ENCODE measurements around the gene COL4A1. TPM values are rescaled to one million over a fixed set of nuclear protein-coding genes. Genes with fewer than 3 reads are reported as not detected.

The COL4A1 gene
- total and polyA plus RNA-seq, 2 experiments from 2014 or later = 184 to 519 TPM

- H3K79me2 ChIP-seq (ENCODE audit: insufficient read depth) = no peaks in the 10 kb centered on the region
- no peak overlapping the region for H3K9ac ChIP-seq
- no peak for DNase-seq
- no peaks in the 10 kb centered on the region for H3K9me2 ChIP-seq (ENCODE audit: insufficient read depth)
- no peaks in the 10 kb centered on the region for H3K36me3 ChIP-seq (ENCODE audit: low read depth)
- in situ Hi-C loops (cut with MboI) = no loop called here
- H3F3A ChIP-seq (ENCODE audit: insufficient read depth) = peaks cover 25% of the 10 kb centered on the region
- H4K20me1 ChIP-seq (ENCODE audit: insufficient read depth) = no peaks in the 10 kb centered on the region
- peak overlapping the region; percentile 44 for H3K4me3 ChIP-seq
- H2AFZ ChIP-seq = no peak overlapping the region
- peak overlapping the region; percentile 65 for H3K27ac ChIP-seq
- no peak for TF ChIP-seq EZH2 (IDR thresholded peaks at IDR 0.05; ENCODE audit: insufficient read depth, poor library complexity, severe bottlenecking)
- TF ChIP-seq EZH2phosphoT487 (IDR thresholded peaks at IDR 0.05; ENCODE audit: insufficient read depth, low read depth) = no peak
- H3K27me3 ChIP-seq (replicated peaks; ENCODE audit: insufficient read depth) = no peaks in the 10 kb centered on the region
- 90 to 91% methylated on average over 10 of the region's 10 CpGs for WGBS, 2 experiments (ENCODE audit: low coverage in 1 of 2, low lambda C conversion rate in 2 of 2, missing lambda C conversion rate in 2 of 2)
- H3K4me2 ChIP-seq (ENCODE audit: unreplicated experiment) = peak overlapping the region; percentile 56
- no peaks in the 10 kb centered on the region for H3K9me3 ChIP-seq (ENCODE audit: low read depth)
- H3K4me1 ChIP-seq (ENCODE audit: insufficient read depth) = peaks cover 32% of the 10 kb centered on the region
Observed at GRCh38 chr13:110125613-110126272, 181.2 kb downstream of the COL4A1 start.

DNA sequence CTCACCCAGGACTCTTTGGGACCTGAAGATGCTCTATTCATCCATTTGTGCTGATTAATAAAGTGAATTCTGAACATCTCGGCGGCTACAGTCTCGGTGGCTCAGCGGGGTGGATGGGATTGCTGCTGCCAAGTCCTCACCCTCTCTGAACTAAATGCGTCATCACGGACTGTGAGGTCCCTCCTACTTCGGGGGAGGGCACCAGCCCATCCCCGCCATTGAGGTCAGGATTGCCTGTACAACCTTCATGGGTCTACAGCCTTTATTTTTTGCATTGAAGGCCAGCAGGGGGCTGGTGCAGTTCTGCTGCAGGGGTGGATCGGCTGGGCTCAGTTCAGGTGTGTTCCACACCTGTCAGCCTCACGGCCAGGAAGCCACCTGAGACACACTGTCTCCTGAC, 181.8 kb downstream of the COL4A1 start:
- 91 to 95% methylated on average over 10 of the region's 10 CpGs for WGBS, 2 experiments (ENCODE audit: low coverage in 1 of 2, low lambda C conversion rate in 2 of 2, missing lambda C conversion rate in 2 of 2)
- no peaks in the 10 kb centered on the region for H3K36me3 ChIP-seq (ENCODE audit: low read depth)
- no peaks in the 10 kb centered on the region for H3K9me2 ChIP-seq (ENCODE audit: insufficient read depth)
- H3K27ac ChIP-seq = no peak overlapping the region
- H3K4me2 ChIP-seq (ENCODE audit: unreplicated experiment) = no peak overlapping the region
- TF ChIP-seq EZH2phosphoT487 (IDR thresholded peaks at IDR 0.05; ENCODE audit: insufficient read depth, low read depth) (no peak), EZH2 (IDR thresholded peaks at IDR 0.05; ENCODE audit: insufficient read depth, poor library complexity, severe bottlenecking) (no peak)
- H3K9ac ChIP-seq = no peak overlapping the region
- no peaks in the 10 kb centered on the region for H3K27me3 ChIP-seq (replicated peaks; ENCODE audit: insufficient read depth)
- in situ Hi-C loops (cut with MboI) = no loop called here
- no peaks in the 10 kb centered on the region for H3K79me2 ChIP-seq (ENCODE audit: insufficient read depth)
- H2AFZ ChIP-seq = no peak overlapping the region
- no peaks in the 10 kb centered on the region for H3K9me3 ChIP-seq (ENCODE audit: low read depth)
- H3F3A ChIP-seq (ENCODE audit: insufficient read depth) = peaks cover 25% of the 10 kb centered on the region
- H3K4me3 ChIP-seq = no peak overlapping the region
- H4K20me1 ChIP-seq (ENCODE audit: insufficient read depth) = no peaks in the 10 kb centered on the region
- peaks cover 32% of the 10 kb centered on the region for H3K4me1 ChIP-seq (ENCODE audit: insufficient read depth)
- DNase-seq = no peak

DNA sequence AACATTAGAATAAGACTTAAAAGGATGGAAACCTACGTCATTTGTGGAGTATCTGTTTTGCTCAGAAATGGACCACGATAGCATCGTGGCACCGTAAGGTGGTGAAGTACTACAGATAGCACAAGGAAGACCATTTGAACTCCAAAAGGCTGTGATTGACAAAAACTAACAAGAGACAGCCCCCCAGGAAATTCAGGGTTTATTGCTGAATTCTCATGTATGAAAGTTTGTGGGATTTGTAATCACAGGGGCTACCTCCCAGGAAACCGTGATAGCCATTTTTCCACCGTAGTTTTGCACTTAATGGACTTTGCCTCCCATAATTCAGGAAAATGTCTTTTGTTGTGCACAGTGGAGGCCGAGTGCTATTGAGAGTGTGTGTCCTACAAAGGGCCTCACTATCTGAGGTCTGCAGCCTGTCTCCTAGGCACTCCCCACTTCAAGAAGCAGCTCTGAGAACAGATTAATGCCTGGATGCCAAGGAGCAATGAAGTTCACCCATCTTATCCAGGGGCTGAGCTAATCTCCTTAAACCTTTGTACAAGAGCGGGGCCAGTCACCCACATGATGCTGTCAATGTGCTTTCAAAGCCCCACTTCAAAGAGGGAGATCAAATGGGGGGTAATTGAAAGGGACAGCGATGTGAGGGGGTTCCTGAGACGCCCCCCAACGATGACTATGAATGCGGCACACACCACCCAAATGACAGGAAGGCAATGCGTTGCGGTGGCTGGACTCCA, 182.6 kb downstream of the COL4A1 start:
- no peak overlapping the region for H3K4me2 ChIP-seq (ENCODE audit: unreplicated experiment)
- H2AFZ ChIP-seq = no peak overlapping the region
- H3K27ac ChIP-seq = no peak overlapping the region
- no peak overlapping the region for H3K4me3 ChIP-seq
- WGBS, 2 experiments (ENCODE audit: low coverage in 1 of 2, low lambda C conversion rate in 2 of 2, missing lambda C conversion rate in 2 of 2) = 86 to 89% methylated on average over 14 of the region's 14 CpGs
- H3K9me3 ChIP-seq (ENCODE audit: low read depth) = no peaks in the 10 kb centered on the region
- H3K36me3 ChIP-seq (ENCODE audit: low read depth) = no peaks in the 10 kb centered on the region
- H3K9ac ChIP-seq = no peak overlapping the region
- in situ Hi-C loops (cut with MboI) = loop anchor here (25.0 kb wide), 1 partner anchor 837 kb away; no protein-coding TSS in a partner anchor
- H3F3A ChIP-seq (ENCODE audit: insufficient read depth) = peaks cover 25% of the 10 kb centered on the region
- H3K4me1 ChIP-seq (ENCODE audit: insufficient read depth) = peaks cover 32% of the 10 kb centered on the region
- no peaks in the 10 kb centered on the region for H3K9me2 ChIP-seq (ENCODE audit: insufficient read depth)
- no peak for DNase-seq
- H4K20me1 ChIP-seq (ENCODE audit: insufficient read depth) = no peaks in the 10 kb centered on the region
- no peaks in the 10 kb centered on the region for H3K79me2 ChIP-seq (ENCODE audit: insufficient read depth)
- TF ChIP-seq EZH2 (IDR thresholded peaks at IDR 0.05; ENCODE audit: insufficient read depth, poor library complexity, severe bottlenecking) = no peak
- TF ChIP-seq EZH2phosphoT487 (IDR thresholded peaks at IDR 0.05; ENCODE audit: insufficient read depth, low read depth) = no peak
- no peaks in the 10 kb centered on the region for H3K27me3 ChIP-seq (replicated peaks; ENCODE audit: insufficient read depth)

DNA sequence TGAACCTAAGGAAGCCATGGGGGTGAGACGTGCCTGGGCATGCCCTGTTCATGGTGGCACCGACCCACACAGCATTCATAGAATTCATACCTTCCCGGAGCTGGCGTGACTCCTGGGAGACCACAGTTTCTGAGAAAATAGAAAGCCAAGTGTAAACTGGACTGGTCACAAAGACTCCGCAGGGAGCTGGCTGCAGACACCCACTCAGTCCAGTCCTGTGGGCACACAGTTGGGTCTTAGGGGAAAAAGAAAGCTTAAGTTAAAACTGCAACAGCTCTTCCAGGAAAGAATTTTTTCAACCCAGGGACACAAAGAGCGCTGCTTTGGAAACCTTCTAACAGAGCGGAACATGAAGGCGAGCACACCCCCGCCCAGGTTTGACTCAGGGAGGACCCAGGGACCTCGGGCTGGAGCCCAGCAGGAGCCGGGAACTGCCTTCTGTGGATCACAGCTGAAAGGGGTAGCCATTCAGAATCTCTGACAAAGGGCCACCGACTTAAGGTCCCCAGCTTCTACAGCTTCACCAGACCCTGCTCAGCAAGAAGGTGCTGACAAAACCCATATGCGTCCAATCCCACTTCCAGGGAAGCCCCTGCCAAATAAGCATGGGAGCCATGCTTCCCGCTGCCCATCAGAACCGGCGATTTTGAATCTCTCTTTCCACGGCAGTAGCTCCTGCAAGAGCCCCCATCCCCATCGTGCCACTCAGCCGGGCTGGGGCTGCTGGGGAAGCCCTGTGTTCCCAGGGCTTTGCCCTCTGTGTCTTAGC, 183.7 kb downstream of the COL4A1 start:
- Histone ChIP-seq H4K20me1 (ENCODE audit: insufficient read depth) (no peaks in the 10 kb centered on the region), H3K79me2 (ENCODE audit: insufficient read depth) (no peaks in the 10 kb centered on the region), H2AFZ (no peak overlapping the region), H3K4me3 (no peak overlapping the region), H3K4me1 (ENCODE audit: insufficient read depth) (peaks cover 25% of the 10 kb centered on the region), H3K4me2 (ENCODE audit: unreplicated experiment) (no peak overlapping the region), H3K9me2 (ENCODE audit: insufficient read depth) (no peaks in the 10 kb centered on the region), H3K27me3 (replicated peaks; ENCODE audit: insufficient read depth) (no peaks in the 10 kb centered on the region), H3K27ac (no peak overlapping the region), H3F3A (ENCODE audit: insufficient read depth) (peaks cover 25% of the 10 kb centered on the region), H3K9ac (no peak overlapping the region), H3K36me3 (ENCODE audit: low read depth) (no peaks in the 10 kb centered on the region), H3K9me3 (ENCODE audit: low read depth) (no peaks in the 10 kb centered on the region)
- 82 to 83% methylated on average over 19 of the region's 19 CpGs for WGBS, 2 experiments (ENCODE audit: low coverage in 1 of 2, low lambda C conversion rate in 2 of 2, missing lambda C conversion rate in 2 of 2)
- no peak for DNase-seq
- in situ Hi-C loops (cut with MboI) = loop anchor here (25.0 kb wide), 1 partner anchor 836 kb away; no protein-coding TSS in a partner anchor
- TF ChIP-seq EZH2phosphoT487 (IDR thresholded peaks at IDR 0.05; ENCODE audit: insufficient read depth, low read depth) (no peak), EZH2 (IDR thresholded peaks at IDR 0.05; ENCODE audit: insufficient read depth, poor library complexity, severe bottlenecking) (no peak)

Measured in GM23248 (cell line).